Thymus (tissue), 11 donors: ENCODE data around the gene VAMP5. TPM values are rescaled to one million over a fixed set of nuclear protein-coding genes. Genes with fewer than 3 reads are reported as not detected.

ENCODE experiments used
- DNase-seq, 9 donors: peaks; one replicate each; pipeline ENCODE4 v3.0.0-alpha.2; 2013; ENCODE audit warnings: low spot score in 9 of 9, low read depth in 6 of 9, missing footprints in 1 of 9
- H3K27ac ChIP-seq, 2 donors: one replicate each; pipeline ENCODE4 v1.5.1; 2013; ENCODE audit warnings: control low read depth in 1 of 2, low read depth in 1 of 2, low read length in 1 of 2, mild to moderate bottlenecking in 1 of 2, moderate library complexity in 1 of 2
- H3K27me3 ChIP-seq, 2 donors: one replicate each; pipeline ENCODE4 v1.5.1; 2013; ENCODE audit warnings: low read length in 1 of 2; ENCODE audit not compliant: control insufficient read depth in 2 of 2, insufficient read depth in 1 of 2
- H3K36me3 ChIP-seq, 2 donors: one replicate each; pipeline ENCODE4 v1.5.1; 2013; ENCODE audit warnings: low read length in 1 of 2, mild to moderate bottlenecking in 1 of 2, moderate library complexity in 1 of 2; ENCODE audit not compliant: control insufficient read depth in 2 of 2, insufficient read depth in 2 of 2
- H3K4me1 ChIP-seq, 2 donors: one replicate each; pipeline ENCODE4 v1.5.1; 2013; ENCODE audit warnings: low read length in 2 of 2; ENCODE audit not compliant: control insufficient read depth in 2 of 2, insufficient read depth in 2 of 2
- H3K4me3 ChIP-seq, 2 donors: one replicate each; pipeline ENCODE4 v1.5.1; 2013; ENCODE audit warnings: low read length in 2 of 2, control low read depth in 1 of 2, mild to moderate bottlenecking in 1 of 2
- H3K9me3 ChIP-seq, 2 donors: one replicate each; pipeline ENCODE4 v1.5.1; 2013; ENCODE audit warnings: low read length in 1 of 2, mild to moderate bottlenecking in 1 of 2; ENCODE audit not compliant: control insufficient read depth in 2 of 2, insufficient read depth in 1 of 2
- WGBS: extraction: QIAGEN DNeasy Blood & Tissue Kit; methylation state at CpG from one replicate; pipeline ENCODE4 v1.1.7; 2013; 5-methylcytosine and 5-hydroxymethylcytosine counted together
- polyA plus RNA-seq: library from polyadenylated mRNA; stranded (reverse); fragments of 200-250 nt; gene quantifications from one replicate; pipeline ENCODE4 v1.2.3, GENCODE V29; 2013
- total RNA-seq: library from RNA; stranded (reverse); fragments of 120-200 nt; gene quantifications from one replicate; pipeline ENCODE4 v1.2.4, GENCODE V29; 2013
- donor health status: healthy.

VAMP5 gene
- total and polyA plus RNA-seq, 2 donors: 19.0 to 93.2 TPM

DNA sequence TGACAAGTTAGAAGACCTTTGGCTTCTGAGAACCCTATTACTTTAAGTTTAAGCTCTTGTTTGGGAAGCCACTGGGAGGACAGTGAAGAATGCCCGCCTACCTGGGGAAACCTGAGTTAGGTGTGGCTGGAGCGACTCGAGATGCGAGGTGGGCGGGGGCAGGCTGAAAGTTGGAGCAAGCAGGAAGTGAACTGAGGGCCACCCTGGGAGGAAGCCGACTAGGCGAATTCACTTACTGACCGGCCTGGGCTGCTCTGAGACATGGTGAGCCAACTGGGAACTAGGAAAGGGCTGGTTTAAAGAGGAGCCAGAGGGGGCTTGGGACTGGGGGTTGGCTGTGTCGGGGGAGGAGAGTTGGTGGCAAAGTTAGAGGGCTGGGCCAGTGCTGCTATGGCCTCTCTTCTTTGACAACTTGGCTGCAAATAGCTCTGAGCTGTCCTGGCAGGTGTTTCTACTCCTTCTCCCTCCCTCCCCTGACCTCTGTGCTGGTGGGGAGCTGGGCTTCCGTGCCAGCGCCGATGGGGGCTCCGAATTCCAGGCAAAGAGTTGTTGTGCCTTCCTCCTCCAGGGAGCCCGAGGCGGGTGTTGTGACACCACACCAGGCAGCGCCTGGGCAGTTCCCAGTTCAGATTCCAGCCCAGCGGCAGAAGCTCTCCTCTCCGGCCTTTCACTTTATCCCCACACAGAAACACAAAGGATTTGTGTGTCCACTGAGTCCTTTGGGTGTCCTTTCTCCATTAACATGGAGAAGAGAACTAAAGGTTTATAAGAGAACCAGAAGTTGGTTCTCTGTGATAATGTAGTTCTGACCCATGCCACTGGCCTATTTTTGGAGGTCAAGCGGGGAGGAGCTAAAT, 6.6 kb upstream of the VAMP5 start, which contains the start of gene VAMP8:
TSS of gene VAMP8 (plus strand) at position 201 of the 857 bp plus-strand sequence. CDS start at position 262, 61 bp downstream.
- Histone ChIP-seq H3K36me3 (peaks cover 5 to 14% of the 10 kb centered on the region in 2 donors), H3K9me3 (peaks cover 0 to 2% of the 10 kb centered on the region in 2 donors), H3K4me3 (peak within 1 kb of the TSS; percentile 62 to 66), H3K4me1 (peaks cover 23 to 38% of the 10 kb centered on the region in 2 donors), H3K27me3 (no peaks in the 10 kb centered on the region), H3K27ac (peak within 1 kb of the TSS; percentile 46 to 83)
- DNase-seq: peak in 3 of 9 donors; percentile 41 to 66 (median 48)
- 3% methylated on average over 19 of the region's 19 CpGs for WGBS

GRCh38 chr2:85578243-85579180, 5.7 kb upstream of the VAMP5 start:
- Histone ChIP-seq H3K9me3 (peaks cover 0 to 2% of the 10 kb centered on the region in 2 donors), H3K4me1 (peaks cover 26 to 43% of the 10 kb centered on the region in 2 donors), H3K27me3 (no peaks in the 10 kb centered on the region), H3K4me3 (peak overlapping the region; percentile 62 to 66), H3K27ac (peak overlapping the region; percentile 46 to 83), H3K36me3 (peaks cover 6 to 15% of the 10 kb centered on the region in 2 donors)
- peak in 3 of 9 donors; percentile 21 to 56 (median 26) for DNase-seq
- WGBS: 4% methylated on average over 19 of the region's 19 CpGs

GRCh38 chr2:85579266-85579935, 4.8 kb upstream of the VAMP5 start:
- DNase-seq: peak in 1 of 9 donors; percentile 47
- no peaks in the 10 kb centered on the region for H3K27me3 ChIP-seq
- H3K9me3 ChIP-seq: peaks cover 0 to 2% of the 10 kb centered on the region in 2 donors
- 47% methylated on average over 6 of the region's 6 CpGs for WGBS
- peaks cover 27 to 50% of the 10 kb centered on the region in 2 donors for H3K4me1 ChIP-seq
- H3K36me3 ChIP-seq: peaks cover 6 to 15% of the 10 kb centered on the region in 2 donors
- H3K4me3 ChIP-seq: peak overlapping the region; percentile 62 to 66
- H3K27ac ChIP-seq: peak overlapping the region; percentile 36 to 52

DNA sequence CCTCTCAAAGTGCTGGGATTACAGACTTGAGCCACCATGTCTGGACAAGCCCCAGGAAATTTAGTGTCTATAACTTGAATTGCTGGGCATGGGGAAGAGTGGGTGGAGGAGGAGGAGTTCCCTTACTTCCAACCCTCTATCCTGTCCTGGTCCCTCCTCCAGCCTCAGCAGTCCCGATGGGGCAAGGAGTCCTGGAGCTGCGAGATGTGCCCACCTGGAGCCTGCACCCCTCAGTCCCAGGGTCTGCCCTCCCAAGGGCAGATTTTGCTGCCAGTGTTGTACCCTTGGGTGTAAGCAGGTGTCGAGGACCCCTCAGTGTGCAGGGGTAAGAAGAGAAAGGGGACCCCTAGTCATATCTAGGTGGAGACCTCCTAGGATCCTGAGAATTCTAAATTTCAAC, 4.0 kb upstream of the VAMP5 start:
- WGBS: 93% methylated on average over 3 of the region's 3 CpGs
- Histone ChIP-seq H3K36me3 (peaks cover 6 to 15% of the 10 kb centered on the region in 2 donors), H3K4me3 (no peak overlapping the region), H3K4me1 (peaks cover 27 to 58% of the 10 kb centered on the region in 2 donors), H3K27ac (no peak overlapping the region), H3K9me3 (peaks cover 0 to 2% of the 10 kb centered on the region in 2 donors), H3K27me3 (no peaks in the 10 kb centered on the region)
- DNase-seq: no peak

- 96% methylated on average over 1 of the region's 1 CpG for WGBS
- H3K4me3 ChIP-seq: no peak overlapping the region
- DNase-seq: no peak
- H3K9me3 ChIP-seq: peaks cover 0 to 2% of the 10 kb centered on the region in 2 donors
- H3K36me3 ChIP-seq: peaks cover 6 to 15% of the 10 kb centered on the region in 2 donors
- no peaks in the 10 kb centered on the region for H3K27me3 ChIP-seq
- H3K27ac ChIP-seq: no peak overlapping the region
- H3K4me1 ChIP-seq: peaks cover 27 to 59% of the 10 kb centered on the region in 2 donors
These were observed 1.7 kb upstream of the VAMP5 start for GRCh38 chr2:85582492-85582891.

- peaks cover 0 to 2% of the 10 kb centered on the region in 2 donors for H3K9me3 ChIP-seq
- peaks cover 25 to 59% of the 10 kb centered on the region in 2 donors for H3K4me1 ChIP-seq
- DNase-seq: peak in 2 of 9 donors; percentile 49 to 67
- 44% methylated on average over 16 of the region's 16 CpGs for WGBS
- peak overlapping the region; percentile 49 to 68 for H3K4me3 ChIP-seq
- no peaks in the 10 kb centered on the region for H3K27me3 ChIP-seq
- H3K27ac ChIP-seq: peak overlapping the region; percentile 72 to 86
- H3K36me3 ChIP-seq: peaks cover 6 to 15% of the 10 kb centered on the region in 2 donors
These were observed 421 bp upstream of the VAMP5 start for GRCh38 chr2:85583667-85584353.

GRCh38 chr2:85584857-85585780, 888 bp downstream of the VAMP5 start:
- peak overlapping the region; percentile 51 to 68 for H3K4me3 ChIP-seq
- no peaks in the 10 kb centered on the region for H3K27me3 ChIP-seq
- H3K27ac ChIP-seq: peak overlapping the region; percentile 66 to 69
- peaks cover 15 to 52% of the 10 kb centered on the region in 2 donors for H3K4me1 ChIP-seq
- peak in 2 of 9 donors; percentile 26 to 53 for DNase-seq
- H3K9me3 ChIP-seq: peaks cover 0 to 2% of the 10 kb centered on the region in 2 donors
- H3K36me3 ChIP-seq: peaks cover 6 to 15% of the 10 kb centered on the region in 2 donors
- WGBS: 48% methylated on average over 9 of the region's 9 CpGs
